SK-N-MC (cell line): ENCODE results near the gene CGNL1.

Experiments
- DNase-seq: peaks from one replicate; pipeline ENCODE4 v3.0.0-alpha.2; 2011; ENCODE audit warnings: low read depth, low spot score
- H3K27ac ChIP-seq: fragments of 200-600 bp; sonication (generic); 2 replicates; pipeline ENCODE4 v1.5.1; 2016; ENCODE audit warnings: mixed run types
- H3K36me3 ChIP-seq: fragments of 200-600 bp; sonication (generic); 2 replicates; pipeline ENCODE4 v1.6.1; 2017; ENCODE audit warnings: antibody characterized with exemption, low read length, mixed read lengths; ENCODE audit not compliant: insufficient read depth
- H3K4me3 ChIP-seq: fragments of 200-600 bp; sonication (generic); 2 replicates; pipeline ENCODE4 v1.5.1; 2016
- H3K9ac ChIP-seq: fragments of 200-600 bp; sonication (generic); 2 replicates; pipeline ENCODE4 v1.8.0; 2017; ENCODE audit warnings: mixed run types, mixed read lengths; ENCODE audit not compliant: insufficient read length
- H3K9me3 ChIP-seq: fragments of 200-600 bp; sonication (generic); 2 replicates; pipeline ENCODE4 v1.6.1; 2017; ENCODE audit warnings: low read depth, mild to moderate bottlenecking, antibody characterized with exemption, low read length, moderate library complexity, mixed read lengths
- EZH2 ChIP-seq: fragments of 200-600 bp; sonication (generic); IDR thresholded peaks from one replicate; pipeline ENCODE4 v1.6.1; 2017; ENCODE audit warnings: antibody characterized with exemption
- FOXP2 ChIP-seq: optimal IDR thresholded peaks from 2 replicates; pipeline ENCODE3; 2011; ENCODE audit warnings: mild to moderate bottlenecking, moderate library complexity; ENCODE audit not compliant: insufficient read depth; ENCODE audit errors: extremely low read length, control extremely low read depth
- POLR2AphosphoS5 ChIP-seq: IDR thresholded peaks from 2 replicates; pipeline ENCODE4 v1.6.1; 2012; ENCODE audit warnings: mild to moderate bottlenecking, low read depth, low read length, borderline replicate concordance

CGNL1 gene

GRCh38 chr15:57528940-57529565 is 152.7 kb downstream of the CGNL1 start:
- H3K4me3 ChIP-seq: no peak overlapping the region
- DNase-seq: no peak
- no peak overlapping the region for H3K9ac ChIP-seq
- H3K27ac ChIP-seq: no peak overlapping the region
- no peaks in the 10 kb centered on the region for H3K9me3 ChIP-seq
- no peaks in the 10 kb centered on the region for H3K36me3 ChIP-seq
- no peak for TF ChIP-seq POLR2AphosphoS5
- TF ChIP-seq FOXP2: no peak

GRCh38 chr15:57529748-57530147 is 153.4 kb downstream of the CGNL1 start:
- no peak overlapping the region for H3K9ac ChIP-seq
- no peaks in the 10 kb centered on the region for H3K9me3 ChIP-seq
- TF ChIP-seq EZH2 (no peak), POLR2AphosphoS5 (no peak), FOXP2 (no peak)
- H3K27ac ChIP-seq: no peak overlapping the region
- H3K36me3 ChIP-seq: no peaks in the 10 kb centered on the region
- DNase-seq: no peak
- no peak overlapping the region for H3K4me3 ChIP-seq

- Histone ChIP-seq H3K9me3 (no peaks in the 10 kb centered on the region), H3K27ac (no peak overlapping the region), H3K9ac (no peak overlapping the region), H3K36me3 (no peaks in the 10 kb centered on the region), H3K4me3 (no peak overlapping the region)
- TF ChIP-seq FOXP2: no peak
- TF ChIP-seq POLR2AphosphoS5: no peak
- no peak for TF ChIP-seq EZH2
- DNase-seq: no peak
Measured at GRCh38 chr15:57532731-57533447, 156.6 kb downstream of the CGNL1 start.

GRCh38 chr15:57533448-57533799 is 157.1 kb downstream of the CGNL1 start:
- Histone ChIP-seq H3K27ac (no peak overlapping the region), H3K4me3 (no peak overlapping the region), H3K9me3 (no peaks in the 10 kb centered on the region), H3K9ac (no peak overlapping the region), H3K36me3 (no peaks in the 10 kb centered on the region)
- TF ChIP-seq EZH2 (no peak), POLR2AphosphoS5 (no peak), FOXP2 (no peak)
- no peak for DNase-seq

- DNase-seq: no peak
- Histone ChIP-seq H3K27ac (no peak overlapping the region), H3K36me3 (no peaks in the 10 kb centered on the region), H3K4me3 (no peak overlapping the region), H3K9me3 (no peaks in the 10 kb centered on the region), H3K9ac (no peak overlapping the region)
- TF ChIP-seq FOXP2 (no peak), POLR2AphosphoS5 (no peak), EZH2 (no peak)
Measured at GRCh38 chr15:57534281-57534680, 158.0 kb downstream of the CGNL1 start.

- TF ChIP-seq FOXP2: no peak
- no peak for TF ChIP-seq POLR2AphosphoS5
- TF ChIP-seq EZH2: no peak
- Histone ChIP-seq H3K4me3 (no peak overlapping the region), H3K36me3 (no peaks in the 10 kb centered on the region), H3K27ac (no peak overlapping the region), H3K9ac (no peak overlapping the region), H3K9me3 (no peaks in the 10 kb centered on the region)
- DNase-seq: no peak
Measured at GRCh38 chr15:57537072-57537471, 160.8 kb downstream of the CGNL1 start.

- DNase-seq: no peak
- no peak overlapping the region for H3K9ac ChIP-seq
- H3K9me3 ChIP-seq: no peaks in the 10 kb centered on the region
- no peak overlapping the region for H3K4me3 ChIP-seq
- TF ChIP-seq POLR2AphosphoS5: no peak
- TF ChIP-seq FOXP2: no peak
- TF ChIP-seq EZH2: no peak
- H3K27ac ChIP-seq: no peak overlapping the region
- H3K36me3 ChIP-seq: no peaks in the 10 kb centered on the region
Measured at GRCh38 chr15:57537488-57538264, 161.4 kb downstream of the CGNL1 start.

- no peak overlapping the region for H3K4me3 ChIP-seq
- no peak for DNase-seq
- H3K27ac ChIP-seq: no peak overlapping the region
- no peaks in the 10 kb centered on the region for H3K36me3 ChIP-seq
- TF ChIP-seq EZH2 (no peak), POLR2AphosphoS5 (no peak), FOXP2 (no peak)
- no peaks in the 10 kb centered on the region for H3K9me3 ChIP-seq
- no peak overlapping the region for H3K9ac ChIP-seq
Measured at GRCh38 chr15:57538265-57538529, 161.9 kb downstream of the CGNL1 start.

- H3K36me3 ChIP-seq: no peaks in the 10 kb centered on the region
Measured at GRCh38 chr15:57538821-57539220, 162.5 kb downstream of the CGNL1 start.

More at GRCh38 chr15:57538821-57539220, 162.5 kb downstream of the CGNL1 start:
- Histone ChIP-seq H3K9me3 (no peaks in the 10 kb centered on the region), H3K27ac (no peak overlapping the region), H3K9ac (no peak overlapping the region), H3K4me3 (no peak overlapping the region)
- no peak for TF ChIP-seq EZH2
- TF ChIP-seq FOXP2: no peak
- no peak for TF ChIP-seq POLR2AphosphoS5
- no peak for DNase-seq
